ENCODE measurements around the gene PAQR9.

PAQR9 gene

GRCh38 chr3:142950972-142951371 is 12.5 kb downstream of the PAQR9 start:
- DNase-seq (ENCODE audit: low read depth in 2 of 2): no peak

GRCh38 chr3:142947799-142948575 is 15.5 kb downstream of the PAQR9 start:
- no peak for DNase-seq (ENCODE audit: low read depth in 2 of 2)

- no peak for DNase-seq (ENCODE audit: low read depth in 2 of 2)
These were observed 16.1 kb downstream of the PAQR9 start for GRCh38 chr3:142947352-142947751.

GRCh38 chr3:142946861-142947260 is 16.6 kb downstream of the PAQR9 start:
- no peak for DNase-seq (ENCODE audit: low read depth in 2 of 2)

GRCh38 chr3:142945023-142945422 is 18.5 kb downstream of the PAQR9 start:
- DNase-seq (ENCODE audit: low read depth in 2 of 2): no peak

- DNase-seq (ENCODE audit: low read depth in 2 of 2): no peak
These were observed 19.1 kb downstream of the PAQR9 start for GRCh38 chr3:142944342-142944741.

- DNase-seq (ENCODE audit: low read depth in 2 of 2): no peak
These were observed 19.6 kb downstream of the PAQR9 start for GRCh38 chr3:142943870-142944269.

- DNase-seq (ENCODE audit: low read depth in 2 of 2): no peak
These were observed 20.1 kb downstream of the PAQR9 start for GRCh38 chr3:142943349-142943748.

- no peak for DNase-seq (ENCODE audit: low read depth in 2 of 2)
These were observed 21.9 kb downstream of the PAQR9 start for GRCh38 chr3:142941373-142942123.

GRCh38 chr3:142940472-142940871 is 23.0 kb downstream of the PAQR9 start:
- no peak for DNase-seq (ENCODE audit: low read depth in 2 of 2)

- no peak for DNase-seq (ENCODE audit: low read depth in 2 of 2)
These were observed 23.5 kb downstream of the PAQR9 start for GRCh38 chr3:142940000-142940399.

- DNase-seq (ENCODE audit: low read depth in 2 of 2): no peak
These were observed 27.5 kb downstream of the PAQR9 start for GRCh38 chr3:142935963-142936362.

- no peak for DNase-seq (ENCODE audit: low read depth in 2 of 2)
These were observed 28.6 kb downstream of the PAQR9 start for GRCh38 chr3:142934887-142935269.

- DNase-seq (ENCODE audit: low read depth in 2 of 2): no peak
These were observed 29.2 kb downstream of the PAQR9 start for GRCh38 chr3:142934128-142934886.

- no peak for DNase-seq (ENCODE audit: low read depth in 2 of 2)
These were observed 32.3 kb downstream of the PAQR9 start for GRCh38 chr3:142931222-142931621.

GRCh38 chr3:142930463-142930862 is 33.0 kb downstream of the PAQR9 start:
- no peak for DNase-seq (ENCODE audit: low read depth in 2 of 2)

GRCh38 chr3:142929890-142930289 is 33.6 kb downstream of the PAQR9 start:
- no peak for DNase-seq (ENCODE audit: low read depth in 2 of 2)

GRCh38 chr3:142929109-142929508 is 34.4 kb downstream of the PAQR9 start:
- no peak for DNase-seq (ENCODE audit: low read depth in 2 of 2)

- no peak for DNase-seq (ENCODE audit: low read depth in 2 of 2)
These were observed 37.0 kb downstream of the PAQR9 start for GRCh38 chr3:142926368-142926944.

- no peak for DNase-seq (ENCODE audit: low read depth in 2 of 2)
These were observed 38.3 kb downstream of the PAQR9 start for GRCh38 chr3:142925140-142925539.

- no peak for DNase-seq (ENCODE audit: low read depth in 2 of 2)
These were observed 39.8 kb downstream of the PAQR9 start for GRCh38 chr3:142923694-142924093.

- no peak for DNase-seq (ENCODE audit: low read depth in 2 of 2)
These were observed 46.9 kb downstream of the PAQR9 start for GRCh38 chr3:142916605-142917004.

Data from activated CD8-positive, alpha-beta memory T cell treated with anti-CD3 and anti-CD28 coated beads for 4 hours (primary cell).